NT2/D1 (cell line): Measurements from ENCODE around the gene BICDL1.
A peak's percentile ranks its signal among the peaks of the same experiment; 100 is the strongest.

Source experiments
- DNase-seq: peaks from one replicate; pipeline ENCODE4 v3.0.0-alpha.2; 2011; ENCODE audit warnings: low read depth, low spot score
- H3K27me3 ChIP-seq: 2 replicates; pipeline ENCODE4 v1.6.0; 2011; ENCODE audit warnings: mild to moderate bottlenecking; ENCODE audit not compliant: insufficient read length, insufficient read depth
- H3K36me3 ChIP-seq: 2 replicates; pipeline ENCODE4 v1.6.1; 2011; ENCODE audit warnings: mild to moderate bottlenecking, low read length, mixed read lengths; ENCODE audit not compliant: insufficient read depth, insufficient read length
- H3K4me1 ChIP-seq: 2 replicates; pipeline ENCODE4 v1.5.1; 2011; ENCODE audit not compliant: insufficient read depth, insufficient read length
- H3K4me3 ChIP-seq: 2 replicates; pipeline ENCODE4 v1.5.1; 2011; ENCODE audit warnings: low read depth; ENCODE audit not compliant: insufficient read length
- H3K9ac ChIP-seq: 2 replicates; pipeline ENCODE4 v1.6.0; 2011; ENCODE audit warnings: low read depth; ENCODE audit not compliant: insufficient read length
- H3K9me3 ChIP-seq: 2 replicates; pipeline ENCODE4 v1.5.1; 2011; ENCODE audit warnings: mild to moderate bottlenecking, low read length; ENCODE audit not compliant: insufficient read depth
- SUZ12 ChIP-seq: IDR thresholded peaks from 2 replicates; pipeline ENCODE4 v1.6.1; 2011; ENCODE audit not compliant: insufficient read length, insufficient read depth; ENCODE audit errors: extremely low read depth
- YY1 ChIP-seq: IDR thresholded peaks from 2 replicates; pipeline ENCODE4 v1.6.1; 2011; ENCODE audit not compliant: insufficient read length, insufficient read depth
- ZNF274 ChIP-seq: IDR thresholded peaks from 2 replicates; pipeline ENCODE4 v1.6.1; 2011; ENCODE audit warnings: mild to moderate bottlenecking, low read depth, low read length

The BICDL1 gene

GRCh38 chr12:120093592-120094355 is 104.7 kb downstream of the BICDL1 start:
- Histone ChIP-seq H3K36me3 (peaks cover 75% of the 10 kb centered on the region), H3K9me3 (no peaks in the 10 kb centered on the region), H3K4me3 (no peak overlapping the region), H3K4me1 (peaks cover 40% of the 10 kb centered on the region), H3K27me3 (no peaks in the 10 kb centered on the region), H3K9ac (peak overlapping the region; percentile 70)
- TF ChIP-seq ZNF274, result no peak
- no peak for TF ChIP-seq SUZ12
- no peak for TF ChIP-seq YY1
- DNase-seq, result peak; percentile 74

GRCh38 chr12:120094485-120094884 is 105.4 kb downstream of the BICDL1 start:
- no peak overlapping the region for H3K4me3 ChIP-seq
- peaks cover 40% of the 10 kb centered on the region for H3K4me1 ChIP-seq
- no peak for DNase-seq
- H3K27me3 ChIP-seq, result no peaks in the 10 kb centered on the region
- peak overlapping the region; percentile 68 for H3K9ac ChIP-seq
- H3K36me3 ChIP-seq, result peaks cover 82% of the 10 kb centered on the region
- TF ChIP-seq YY1 (no peak), SUZ12 (no peak), ZNF274 (no peak)
- H3K9me3 ChIP-seq, result no peaks in the 10 kb centered on the region

GRCh38 chr12:120095331-120095730 is 106.3 kb downstream of the BICDL1 start:
- H3K9ac ChIP-seq, result no peak overlapping the region
- no peak for DNase-seq
- H3K27me3 ChIP-seq, result no peaks in the 10 kb centered on the region
- no peak for TF ChIP-seq ZNF274
- no peak overlapping the region for H3K4me3 ChIP-seq
- H3K36me3 ChIP-seq, result peaks cover 83% of the 10 kb centered on the region
- peaks cover 36% of the 10 kb centered on the region for H3K4me1 ChIP-seq
- H3K9me3 ChIP-seq, result no peaks in the 10 kb centered on the region

- Histone ChIP-seq H3K4me1 (peaks cover 36% of the 10 kb centered on the region), H3K27me3 (no peaks in the 10 kb centered on the region), H3K36me3 (peaks cover 83% of the 10 kb centered on the region), H3K9me3 (no peaks in the 10 kb centered on the region), H3K4me3 (no peak overlapping the region), H3K9ac (no peak overlapping the region)
- TF ChIP-seq YY1, result no peak
- TF ChIP-seq SUZ12, result no peak
- no peak for TF ChIP-seq ZNF274
- DNase-seq, result no peak
Observed at GRCh38 chr12:120095736-120096135, 106.7 kb downstream of the BICDL1 start.

GRCh38 chr12:120096671-120097202 is 107.7 kb downstream of the BICDL1 start:
- peaks cover 39% of the 10 kb centered on the region for H3K4me1 ChIP-seq
- no peak overlapping the region for H3K9ac ChIP-seq
- H3K27me3 ChIP-seq, result no peaks in the 10 kb centered on the region
- H3K36me3 ChIP-seq, result peaks cover 83% of the 10 kb centered on the region
- H3K9me3 ChIP-seq, result no peaks in the 10 kb centered on the region
- H3K4me3 ChIP-seq, result no peak overlapping the region
- TF ChIP-seq YY1, result no peak
- no peak for TF ChIP-seq SUZ12
- DNase-seq, result no peak

GRCh38 chr12:120098756-120099470 is 109.9 kb downstream of the BICDL1 start:
- Histone ChIP-seq H3K36me3 (peaks cover 90% of the 10 kb centered on the region), H3K4me3 (no peak overlapping the region), H3K9ac (no peak overlapping the region), H3K4me1 (peaks cover 37% of the 10 kb centered on the region), H3K9me3 (no peaks in the 10 kb centered on the region), H3K27me3 (no peaks in the 10 kb centered on the region)
- DNase-seq, result no peak
- TF ChIP-seq SUZ12 (no peak), YY1 (no peak), ZNF274 (no peak)

- H3K9ac ChIP-seq, result no peak overlapping the region
- H3K27me3 ChIP-seq, result no peaks in the 10 kb centered on the region
- DNase-seq, result no peak
- TF ChIP-seq ZNF274 (no peak), YY1 (no peak), SUZ12 (no peak)
- peaks cover 36% of the 10 kb centered on the region for H3K4me1 ChIP-seq
- H3K4me3 ChIP-seq, result no peak overlapping the region
- no peaks in the 10 kb centered on the region for H3K9me3 ChIP-seq
- H3K36me3 ChIP-seq, result peaks cover 94% of the 10 kb centered on the region
Observed at GRCh38 chr12:120099738-120100137, 110.7 kb downstream of the BICDL1 start.
